Smooth muscle cell (in vitro differentiated cells): Measurements from ENCODE around the gene CREB3L1. TPM values are rescaled to one million over a fixed set of nuclear protein-coding genes. Genes with fewer than 3 reads are reported as not detected.
A peak's percentile ranks its signal among the peaks of the same experiment; 100 is the strongest.

Experiments used
- DNase-seq: peaks from one replicate; lab custom pipeline; 2025; ENCODE audit not compliant: unreplicated experiment; lab: John Stamatoyannopoulos, UW
- H2AFZ ChIP-seq: fragments of 200-600 bp; sonication (generic); 2 replicates; pipeline ENCODE4 v1.6.0; 2016; ENCODE audit warnings: antibody characterized with exemption, low read depth, mild to moderate bottlenecking
- H3F3A ChIP-seq: fragments of 200-600 bp; sonication (generic); 2 replicates; pipeline ENCODE4 v1.6.0; 2017; ENCODE audit warnings: antibody characterized with exemption, low read depth
- H3K27ac ChIP-seq: fragments of 200-600 bp; sonication (generic); 2 replicates; pipeline ENCODE4 v1.5.1; 2016; ENCODE audit warnings: low read depth, mild to moderate bottlenecking
- H3K27me3 ChIP-seq: fragments of 200-600 bp; sonication (generic); 2 replicates; pipeline ENCODE4 v1.6.1; 2016; ENCODE audit warnings: low read depth, mild to moderate bottlenecking
- H3K36me3 ChIP-seq: fragments of 200-600 bp; sonication (generic); 2 replicates; pipeline ENCODE4 v1.5.1; 2016; ENCODE audit warnings: low read depth
- H3K4me1 ChIP-seq: fragments of 200-600 bp; sonication (generic); 2 replicates; pipeline ENCODE4 v1.5.1; 2016; ENCODE audit warnings: low read depth
- H3K4me2 ChIP-seq: fragments of 200-600 bp; sonication (generic); 2 replicates; pipeline ENCODE4 v1.6.0; 2016; ENCODE audit warnings: mild to moderate bottlenecking
- H3K4me3 ChIP-seq: fragments of 200-600 bp; sonication (generic); 2 replicates; pipeline ENCODE4 v1.5.1; 2016; ENCODE audit warnings: mild to moderate bottlenecking
- H3K79me2 ChIP-seq: fragments of 200-600 bp; sonication (generic); 2 replicates; pipeline ENCODE4 v1.6.0; 2016; ENCODE audit warnings: low read depth, mild to moderate bottlenecking
- H3K9ac ChIP-seq: fragments of 200-600 bp; sonication (generic); 2 replicates; pipeline ENCODE4 v1.6.0; 2016; ENCODE audit warnings: low read depth
- H3K9me3 ChIP-seq: fragments of 200-600 bp; sonication (generic); replicated peaks from 2 replicates; pipeline ENCODE4 v1.5.1; 2016; ENCODE audit warnings: low read depth
- H4K20me1 ChIP-seq: fragments of 200-600 bp; sonication (generic); 2 replicates; pipeline ENCODE4 v1.6.0; 2016; ENCODE audit warnings: low read depth
- WGBS: methylation state at CpG from one replicate; pipeline ENCODE4 v1.1.7; 2016; ENCODE audit warnings: low lambda C conversion rate; 5-methylcytosine and 5-hydroxymethylcytosine counted together
- polyA plus RNA-seq: library from polyadenylated mRNA; unstranded; fragments of >200 nt; fragmentation: Nextera tagmentation; extraction: Ambion mirVana; gene quantifications from 2 replicates; pipeline ENCODE4 v1.2.1, GENCODE V29; 2016
- total RNA-seq: library from RNA; depleted of rRNA; stranded (reverse); fragments of >200 nt; gene quantifications from 2 replicates; pipeline ENCODE4 v1.2.3, GENCODE V29; 2014
- TF ChIP-seq, protein P1 (sequence below): fragments of 200-600 bp; sonication (generic); IDR thresholded peaks from 2 replicates; pipeline ENCODE4 v1.5.1; 2017; ENCODE audit warnings: borderline replicate concordance, mild to moderate bottlenecking, antibody characterized with exemption; ENCODE audit not compliant: insufficient read depth, poor library complexity, severe bottlenecking

Gene CREB3L1
- total and polyA plus RNA-seq, 2 experiments from 2014 or later = 63.3 to 437 TPM

DNA sequence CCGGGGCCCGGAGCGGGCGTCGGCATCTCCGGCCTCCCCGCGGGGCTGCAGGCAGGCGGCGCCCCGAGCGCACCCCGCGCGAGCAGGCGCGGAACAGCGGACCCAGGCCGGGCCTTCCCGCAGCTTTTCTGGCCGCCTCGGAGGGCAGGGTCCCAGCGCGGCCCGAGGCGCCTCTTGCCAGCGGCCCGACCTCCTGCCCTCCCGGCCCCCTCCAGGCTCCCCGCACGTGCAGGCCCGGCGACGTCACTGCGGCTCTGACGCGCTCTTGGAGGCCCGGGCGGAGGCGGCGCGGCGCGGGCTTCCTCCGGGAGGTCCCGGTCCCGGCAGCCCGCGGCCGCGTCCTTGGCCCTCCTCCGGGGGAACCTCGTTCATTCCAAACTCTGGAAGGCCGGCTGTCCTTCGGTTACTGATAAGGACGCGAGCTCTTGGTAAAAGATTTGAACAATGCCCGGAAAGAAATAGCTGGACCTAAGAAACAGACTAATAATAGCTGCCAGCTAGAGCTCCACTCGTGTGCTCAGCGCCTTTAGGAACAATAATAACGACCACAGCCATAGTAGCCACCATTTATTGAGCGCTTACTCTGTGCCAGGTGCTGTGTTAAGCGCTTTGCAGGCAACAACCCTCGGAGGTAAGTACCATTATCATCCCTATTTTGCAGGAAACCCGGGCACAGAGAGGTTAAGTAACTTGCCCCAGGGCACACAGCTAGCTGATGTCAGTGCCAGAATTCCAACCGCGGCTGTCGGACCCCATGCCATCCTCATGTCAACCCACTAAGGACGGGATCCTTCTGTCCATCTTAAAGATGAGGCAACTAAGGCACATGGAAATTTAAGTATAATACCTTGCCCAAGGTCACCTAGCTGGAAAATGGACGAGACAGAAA is 39.1 kb upstream of the CREB3L1 start:
- no peaks in the 10 kb centered on the region for H3K36me3 ChIP-seq
- TF ChIP-seq, protein P1, sequence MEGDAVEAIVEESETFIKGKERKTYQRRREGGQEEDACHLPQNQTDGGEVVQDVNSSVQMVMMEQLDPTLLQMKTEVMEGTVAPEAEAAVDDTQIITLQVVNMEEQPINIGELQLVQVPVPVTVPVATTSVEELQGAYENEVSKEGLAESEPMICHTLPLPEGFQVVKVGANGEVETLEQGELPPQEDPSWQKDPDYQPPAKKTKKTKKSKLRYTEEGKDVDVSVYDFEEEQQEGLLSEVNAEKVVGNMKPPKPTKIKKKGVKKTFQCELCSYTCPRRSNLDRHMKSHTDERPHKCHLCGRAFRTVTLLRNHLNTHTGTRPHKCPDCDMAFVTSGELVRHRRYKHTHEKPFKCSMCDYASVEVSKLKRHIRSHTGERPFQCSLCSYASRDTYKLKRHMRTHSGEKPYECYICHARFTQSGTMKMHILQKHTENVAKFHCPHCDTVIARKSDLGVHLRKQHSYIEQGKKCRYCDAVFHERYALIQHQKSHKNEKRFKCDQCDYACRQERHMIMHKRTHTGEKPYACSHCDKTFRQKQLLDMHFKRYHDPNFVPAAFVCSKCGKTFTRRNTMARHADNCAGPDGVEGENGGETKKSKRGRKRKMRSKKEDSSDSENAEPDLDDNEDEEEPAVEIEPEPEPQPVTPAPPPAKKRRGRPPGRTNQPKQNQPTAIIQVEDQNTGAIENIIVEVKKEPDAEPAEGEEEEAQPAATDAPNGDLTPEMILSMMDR = peak; percentile 19
- 3% methylated on average over 62 of the region's 70 CpGs for WGBS
- H3K4me1 ChIP-seq = peaks cover 38% of the 10 kb centered on the region
- H3K9ac ChIP-seq = peak overlapping the region; percentile 30
- H3K27me3 ChIP-seq = no peaks in the 10 kb centered on the region
- no peaks in the 10 kb centered on the region for H4K20me1 ChIP-seq
- DNase-seq = peak; percentile 71
- peak overlapping the region; percentile 64 for H3K27ac ChIP-seq
- H3K4me3 ChIP-seq = peak overlapping the region; percentile 50
- H3F3A ChIP-seq = peaks cover 20% of the 10 kb centered on the region
- peak overlapping the region; percentile 85 for H2AFZ ChIP-seq
- H3K4me2 ChIP-seq = peak overlapping the region; percentile 91
- H3K9me3 ChIP-seq = no peaks in the 10 kb centered on the region
- H3K79me2 ChIP-seq = no peaks in the 10 kb centered on the region

DNA sequence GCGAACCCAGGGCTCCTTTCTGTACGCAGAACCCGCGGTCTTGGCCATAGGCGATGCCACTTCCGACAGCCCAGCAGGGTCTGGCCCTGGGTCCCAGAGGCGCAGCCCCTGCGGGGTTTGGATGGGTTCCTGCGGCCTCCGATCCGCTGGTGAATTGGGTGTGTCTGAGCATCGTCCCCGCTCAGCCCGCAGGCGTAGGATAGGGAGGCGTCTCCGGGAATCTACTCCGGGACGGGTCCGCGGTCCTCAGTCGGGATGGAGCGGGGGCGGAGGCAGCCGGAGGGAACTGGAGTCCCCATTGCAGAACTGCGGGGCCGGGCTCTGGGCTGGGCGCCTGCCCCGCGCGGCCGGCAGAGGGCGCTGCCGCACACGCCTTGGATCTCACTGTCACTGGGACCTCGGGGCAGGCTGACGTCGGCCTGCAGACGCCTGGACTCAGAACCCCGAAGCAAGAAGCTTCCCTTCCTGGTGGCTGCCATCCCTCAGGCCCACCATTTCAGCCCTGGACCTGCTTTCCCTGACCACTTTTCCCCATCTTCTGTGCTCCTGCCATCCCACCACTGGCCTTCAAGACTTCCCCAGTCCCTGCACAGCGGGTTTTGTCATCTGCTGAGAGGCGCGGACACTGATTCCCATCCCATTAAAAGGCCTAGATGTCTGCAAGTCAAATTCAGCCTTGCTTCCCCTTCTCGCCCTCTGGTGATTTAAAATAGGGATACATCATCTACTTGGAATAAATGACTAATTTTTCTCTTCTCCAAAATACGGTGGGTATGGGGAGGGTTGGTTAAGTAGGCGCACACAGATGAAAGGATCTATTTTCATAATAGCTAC is 38.3 kb upstream of the CREB3L1 start:
- Histone ChIP-seq H3K4me2 (peak overlapping the region; percentile 91), H3K36me3 (no peaks in the 10 kb centered on the region), H3K27me3 (no peaks in the 10 kb centered on the region), H3K79me2 (no peaks in the 10 kb centered on the region), H3K4me1 (peaks cover 38% of the 10 kb centered on the region), H3K9me3 (no peaks in the 10 kb centered on the region), H2AFZ (peak overlapping the region; percentile 35), H3K9ac (peak overlapping the region; percentile 67), H3K27ac (peak overlapping the region; percentile 92), H3F3A (peaks cover 20% of the 10 kb centered on the region), H3K4me3 (peak overlapping the region; percentile 50), H4K20me1 (no peaks in the 10 kb centered on the region)
- DNase-seq = peak; percentile 90
- TF ChIP-seq, protein P1 = peak; percentile 99
- 6% methylated on average over 43 of the region's 46 CpGs for WGBS

DNA sequence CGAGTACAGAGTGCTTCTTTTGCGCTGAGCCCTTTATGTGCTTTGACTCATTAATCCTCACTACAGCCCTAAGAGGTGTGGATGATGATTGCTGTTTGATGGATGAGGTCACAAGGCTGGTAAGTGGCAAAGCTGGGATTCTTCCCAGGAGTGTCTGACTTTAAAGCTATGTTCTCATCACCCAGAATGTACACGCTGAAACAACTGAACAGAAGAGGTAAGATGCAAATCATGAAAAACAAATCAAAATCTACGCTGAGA is 37.7 kb upstream of the CREB3L1 start:
- no peaks in the 10 kb centered on the region for H3K36me3 ChIP-seq
- H3K27ac ChIP-seq = peak overlapping the region; percentile 92
- TF ChIP-seq, protein P1 = no peak
- H2AFZ ChIP-seq = peak overlapping the region; percentile 35
- peaks cover 20% of the 10 kb centered on the region for H3F3A ChIP-seq
- no peak overlapping the region for H3K4me3 ChIP-seq
- peaks cover 33% of the 10 kb centered on the region for H3K4me1 ChIP-seq
- peak overlapping the region; percentile 67 for H3K9ac ChIP-seq
- 14% methylated on average over 4 of the region's 4 CpGs for WGBS
- H3K79me2 ChIP-seq = no peaks in the 10 kb centered on the region
- H3K4me2 ChIP-seq = peak overlapping the region; percentile 91
- H3K27me3 ChIP-seq = no peaks in the 10 kb centered on the region
- H4K20me1 ChIP-seq = no peaks in the 10 kb centered on the region
- H3K9me3 ChIP-seq = no peaks in the 10 kb centered on the region
- DNase-seq = no peak
